GM12873 (cell line): ENCODE measurements around the gene GTF2A1L.

Experiments used
- CTCF ChIP-seq: IDR thresholded peaks from 2 replicates; pipeline ENCODE4 v1.5.1; 2012; ENCODE audit warnings: low read depth, mild to moderate bottlenecking, moderate library complexity, low read length, control low read depth; ENCODE audit not compliant: insufficient read depth; ENCODE audit errors: missing control alignments

Gene GTF2A1L

DNA sequence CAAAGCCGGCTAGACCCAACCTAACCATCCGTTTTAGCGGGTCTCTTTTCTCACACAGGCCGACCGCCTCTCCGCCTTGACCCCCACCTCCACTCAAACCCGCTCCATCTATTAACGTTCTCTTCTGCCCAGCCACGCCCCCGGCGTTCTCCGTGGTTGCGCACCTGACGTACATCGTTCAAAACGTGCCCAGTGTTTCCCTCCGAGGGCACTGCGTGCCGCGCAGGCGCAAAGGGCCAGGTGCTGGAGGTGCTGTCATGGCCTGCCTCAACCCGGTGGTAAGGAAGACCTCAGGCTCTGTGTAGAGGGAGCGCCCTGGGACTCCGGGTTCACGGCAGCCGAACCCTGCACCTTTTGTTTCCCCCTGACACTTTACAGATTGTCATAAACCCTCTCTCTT is at the start of gene GTF2A1L:
GTF2A1L (plus strand) TSS at position 239 of the 400 bp plus-strand sequence; CDS start at position 258, 19 bp downstream.
- TF ChIP-seq CTCF, result no peak

- no peak for TF ChIP-seq CTCF
Observed at GRCh38 chr2:48568547-48568946, 49.1 kb upstream of the GTF2A1L start.

- no peak for TF ChIP-seq CTCF
Observed at GRCh38 chr2:48569433-48569832, 48.2 kb upstream of the GTF2A1L start.

- no peak for TF ChIP-seq CTCF
Observed at GRCh38 chr2:48572816-48573215, 44.8 kb upstream of the GTF2A1L start.

DNA sequence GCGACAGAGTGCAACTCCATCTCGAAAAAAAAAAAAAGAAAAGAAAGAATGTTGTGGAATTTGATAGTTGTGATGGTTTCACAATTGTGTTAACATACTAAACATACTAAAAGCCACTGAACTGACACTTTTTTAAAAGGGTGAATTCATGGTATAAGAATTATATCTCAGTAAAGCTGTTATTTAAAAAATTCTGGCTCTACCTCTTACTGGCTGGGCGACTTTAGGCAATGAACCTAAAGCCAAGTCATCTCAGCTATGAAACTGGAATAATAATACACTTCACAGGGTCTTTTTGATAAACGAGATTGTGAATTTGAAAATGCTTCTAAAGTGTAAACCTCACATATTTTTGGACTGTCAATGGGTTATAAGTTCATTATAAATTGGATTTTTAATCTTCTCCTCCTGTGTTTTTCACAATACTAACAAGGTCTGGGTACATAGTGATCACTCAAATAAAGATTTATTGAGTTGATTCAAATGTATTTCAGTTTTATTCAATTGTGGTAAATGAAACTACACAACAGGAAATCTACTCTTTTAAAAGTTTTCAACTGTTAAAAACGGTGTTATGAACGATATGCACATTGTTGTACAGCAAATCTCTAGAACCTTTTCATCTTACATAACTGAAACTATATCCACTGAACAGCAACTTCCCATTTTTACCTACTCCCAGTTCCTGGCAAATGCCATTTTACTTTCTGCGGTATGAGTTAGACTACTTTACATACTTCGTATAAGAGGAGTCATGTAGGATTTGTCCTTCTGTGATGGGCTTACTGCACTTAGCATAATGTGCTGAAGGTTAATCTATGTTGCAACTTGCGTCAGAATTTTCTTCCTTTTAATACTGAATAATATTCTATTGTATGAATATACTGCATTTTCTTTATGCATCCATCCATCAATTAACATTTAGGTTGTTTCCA is 43.0 kb upstream of the GTF2A1L start:
- TF ChIP-seq CTCF, result no peak

GRCh38 chr2:48578313-48578712 is 39.3 kb upstream of the GTF2A1L start:
- TF ChIP-seq CTCF, result no peak

DNA sequence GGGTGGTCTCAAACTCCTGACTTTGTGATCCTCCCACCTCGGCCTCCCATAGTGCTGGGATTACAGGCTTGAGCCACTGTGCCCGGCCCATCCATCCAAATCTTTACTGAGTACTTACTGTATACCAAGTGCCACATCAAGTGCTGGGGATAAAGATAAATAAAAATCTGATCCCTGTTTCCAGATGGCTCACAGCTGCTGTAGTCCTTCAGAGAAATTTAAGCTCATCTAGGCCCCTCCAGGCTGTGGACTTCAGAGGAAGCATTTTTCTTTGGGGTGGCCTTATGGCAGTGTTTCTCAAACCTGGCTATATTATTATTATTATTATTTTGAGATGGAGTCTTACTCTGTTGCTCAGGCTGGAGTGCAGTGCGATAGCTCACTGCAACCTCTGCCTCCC is 33.7 kb upstream of the GTF2A1L start:
- TF ChIP-seq CTCF, result no peak
